Measurements from ENCODE around the gene TBC1D10A.

Gene TBC1D10A

GRCh38 chr22:30280505-30280904, 46.2 kb downstream of the TBC1D10A start:
- no peaks in the 10 kb centered on the region for H3K27me3 ChIP-seq (ENCODE audit: low read depth, low read length)

DNA sequence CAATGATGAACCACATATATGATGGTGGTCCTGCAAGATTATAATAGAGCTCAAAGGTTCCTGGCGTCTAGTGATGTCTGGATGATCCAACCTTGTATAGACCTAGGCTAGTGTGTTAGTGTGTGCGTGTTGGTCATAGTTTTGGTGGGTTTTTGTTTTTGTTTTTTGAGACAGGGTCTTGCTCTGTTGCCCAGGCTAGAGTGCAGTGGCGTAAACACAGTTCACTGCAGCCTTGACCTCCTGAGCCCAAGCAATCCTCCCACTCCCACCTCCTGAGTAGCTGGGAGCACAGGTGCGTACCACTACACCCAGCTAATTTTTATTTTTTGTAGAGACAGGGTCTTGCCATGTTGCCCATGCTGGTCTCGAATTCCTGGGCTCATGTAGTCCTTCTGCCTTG, 46.8 kb downstream of the TBC1D10A start:
- no peak overlapping the region for H3K27ac ChIP-seq (ENCODE audit: low read length)
- H3K36me3 ChIP-seq (ENCODE audit: control insufficient read depth in 1 of 2, insufficient read depth in 2 of 2, low read length in 2 of 2): peaks cover 0 to 14% of the 10 kb centered on the region in 2 donors
- no peak overlapping the region for H3K4me3 ChIP-seq (ENCODE audit: low read depth in 1 of 2, low read length in 2 of 2)
- no peaks in the 10 kb centered on the region for H3K27me3 ChIP-seq (ENCODE audit: low read depth, low read length)
- H3K9me3 ChIP-seq (ENCODE audit: control insufficient read depth in 1 of 2, low read length in 2 of 2): no peaks in the 10 kb centered on the region
- H3K4me1 ChIP-seq (ENCODE audit: control insufficient read depth in 1 of 2, insufficient read depth in 2 of 2, low read length in 2 of 2): peaks cover 0 to 14% of the 10 kb centered on the region in 2 donors

More at GRCh38 chr22:30280505-30280904, 46.2 kb downstream of the TBC1D10A start:
- H3K27ac ChIP-seq (ENCODE audit: low read length): no peak overlapping the region
- H3K9me3 ChIP-seq (ENCODE audit: control insufficient read depth in 1 of 2, low read length in 2 of 2): no peaks in the 10 kb centered on the region
- no peak overlapping the region for H3K4me3 ChIP-seq (ENCODE audit: low read depth in 1 of 2, low read length in 2 of 2)
- peaks cover 0 to 14% of the 10 kb centered on the region in 2 donors for H3K4me1 ChIP-seq (ENCODE audit: control insufficient read depth in 1 of 2, insufficient read depth in 2 of 2, low read length in 2 of 2)
- H3K36me3 ChIP-seq (ENCODE audit: control insufficient read depth in 1 of 2, insufficient read depth in 2 of 2, low read length in 2 of 2): peaks cover 0 to 20% of the 10 kb centered on the region in 2 donors

GRCh38 chr22:30279046-30279788, 47.5 kb downstream of the TBC1D10A start:
- no peaks in the 10 kb centered on the region for H3K9me3 ChIP-seq (ENCODE audit: control insufficient read depth in 1 of 2, low read length in 2 of 2)
- no peak overlapping the region for H3K27ac ChIP-seq (ENCODE audit: low read length)
- H3K36me3 ChIP-seq (ENCODE audit: control insufficient read depth in 1 of 2, insufficient read depth in 2 of 2, low read length in 2 of 2): peaks cover 0 to 7% of the 10 kb centered on the region in 2 donors
- H3K4me3 ChIP-seq (ENCODE audit: low read depth in 1 of 2, low read length in 2 of 2): no peak overlapping the region
- H3K27me3 ChIP-seq (ENCODE audit: low read depth, low read length): no peaks in the 10 kb centered on the region
- peaks cover 0 to 14% of the 10 kb centered on the region in 2 donors for H3K4me1 ChIP-seq (ENCODE audit: control insufficient read depth in 1 of 2, insufficient read depth in 2 of 2, low read length in 2 of 2)

- H3K4me3 ChIP-seq (ENCODE audit: low read depth in 1 of 2, low read length in 2 of 2): no peak overlapping the region
- no peak overlapping the region for H3K27ac ChIP-seq (ENCODE audit: low read length)
Observed at GRCh38 chr22:30277547-30278344, 49.0 kb downstream of the TBC1D10A start.

GRCh38 chr22:30276039-30276438, 50.7 kb downstream of the TBC1D10A start:
- Histone ChIP-seq H3K27ac (ENCODE audit: low read length) (no peak overlapping the region), H3K4me1 (ENCODE audit: control insufficient read depth in 1 of 2, insufficient read depth in 2 of 2, low read length in 2 of 2) (peaks cover 0 to 14% of the 10 kb centered on the region in 2 donors), H3K4me3 (ENCODE audit: low read depth in 1 of 2, low read length in 2 of 2) (no peak overlapping the region)

More at GRCh38 chr22:30277547-30278344, 49.0 kb downstream of the TBC1D10A start:
- no peaks in the 10 kb centered on the region for H3K9me3 ChIP-seq (ENCODE audit: control insufficient read depth in 1 of 2, low read length in 2 of 2)
- H3K36me3 ChIP-seq (ENCODE audit: control insufficient read depth in 1 of 2, insufficient read depth in 2 of 2, low read length in 2 of 2): no peaks in the 10 kb centered on the region
- peaks cover 0 to 14% of the 10 kb centered on the region in 2 donors for H3K4me1 ChIP-seq (ENCODE audit: control insufficient read depth in 1 of 2, insufficient read depth in 2 of 2, low read length in 2 of 2)
- H3K27me3 ChIP-seq (ENCODE audit: low read depth, low read length): no peaks in the 10 kb centered on the region

DNA sequence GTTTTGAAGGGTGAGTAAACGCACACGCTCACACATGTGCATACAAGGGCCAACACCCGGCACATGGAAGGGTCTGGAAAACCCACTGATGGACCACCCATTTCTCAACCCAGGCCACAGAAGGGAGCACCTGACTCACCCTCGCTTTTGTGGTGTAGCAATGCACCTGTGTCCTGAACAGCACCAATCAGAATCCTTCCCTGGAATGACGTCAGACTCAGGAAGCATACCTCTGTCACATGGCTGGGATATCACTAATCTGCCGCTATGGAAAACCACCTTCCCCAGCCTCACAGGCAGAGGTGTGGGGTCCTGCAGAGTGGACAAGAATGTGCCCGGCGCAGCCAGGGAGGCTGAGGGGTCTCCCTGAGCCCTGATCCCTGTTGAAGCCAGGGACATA, 51.1 kb downstream of the TBC1D10A start:
- H3K27ac ChIP-seq (ENCODE audit: low read length): no peak overlapping the region
- no peaks in the 10 kb centered on the region for H3K27me3 ChIP-seq (ENCODE audit: low read depth, low read length)
- peaks cover 0 to 14% of the 10 kb centered on the region in 2 donors for H3K4me1 ChIP-seq (ENCODE audit: control insufficient read depth in 1 of 2, insufficient read depth in 2 of 2, low read length in 2 of 2)
- H3K36me3 ChIP-seq (ENCODE audit: control insufficient read depth in 1 of 2, insufficient read depth in 2 of 2, low read length in 2 of 2): no peaks in the 10 kb centered on the region
- no peak overlapping the region for H3K4me3 ChIP-seq (ENCODE audit: low read depth in 1 of 2, low read length in 2 of 2)
- H3K9me3 ChIP-seq (ENCODE audit: control insufficient read depth in 1 of 2, low read length in 2 of 2): no peaks in the 10 kb centered on the region

More at GRCh38 chr22:30276039-30276438, 50.7 kb downstream of the TBC1D10A start:
- Histone ChIP-seq H3K27me3 (ENCODE audit: low read depth, low read length) (no peaks in the 10 kb centered on the region), H3K36me3 (ENCODE audit: control insufficient read depth in 1 of 2, insufficient read depth in 2 of 2, low read length in 2 of 2) (no peaks in the 10 kb centered on the region), H3K9me3 (ENCODE audit: control insufficient read depth in 1 of 2, low read length in 2 of 2) (no peaks in the 10 kb centered on the region)

DNA sequence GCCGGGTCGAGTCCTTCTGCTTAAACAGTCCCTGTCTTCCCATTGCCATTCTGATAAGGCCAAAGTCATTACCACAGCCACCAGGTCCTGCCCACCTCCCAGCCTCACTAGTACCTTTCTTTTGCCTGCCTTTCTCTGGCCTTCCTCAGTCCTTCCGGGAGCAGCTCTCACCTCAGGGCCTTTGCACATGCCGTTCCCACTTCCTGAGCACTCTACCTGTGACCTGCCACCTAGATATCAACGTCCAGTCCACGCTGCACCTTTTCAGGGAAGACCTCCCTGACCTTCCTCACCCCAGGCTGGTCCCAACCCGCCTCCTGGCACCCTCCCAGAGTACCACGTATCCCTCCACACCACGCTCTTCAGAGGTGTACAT, 52.3 kb downstream of the TBC1D10A start:
- Histone ChIP-seq H3K27ac (ENCODE audit: low read length) (no peak overlapping the region), H3K36me3 (ENCODE audit: control insufficient read depth in 1 of 2, insufficient read depth in 2 of 2, low read length in 2 of 2) (no peaks in the 10 kb centered on the region), H3K4me3 (ENCODE audit: low read depth in 1 of 2, low read length in 2 of 2) (no peak overlapping the region), H3K9me3 (ENCODE audit: control insufficient read depth in 1 of 2, low read length in 2 of 2) (no peaks in the 10 kb centered on the region), H3K4me1 (ENCODE audit: control insufficient read depth in 1 of 2, insufficient read depth in 2 of 2, low read length in 2 of 2) (peaks cover 0 to 14% of the 10 kb centered on the region in 2 donors), H3K27me3 (ENCODE audit: low read depth, low read length) (no peaks in the 10 kb centered on the region)

DNA sequence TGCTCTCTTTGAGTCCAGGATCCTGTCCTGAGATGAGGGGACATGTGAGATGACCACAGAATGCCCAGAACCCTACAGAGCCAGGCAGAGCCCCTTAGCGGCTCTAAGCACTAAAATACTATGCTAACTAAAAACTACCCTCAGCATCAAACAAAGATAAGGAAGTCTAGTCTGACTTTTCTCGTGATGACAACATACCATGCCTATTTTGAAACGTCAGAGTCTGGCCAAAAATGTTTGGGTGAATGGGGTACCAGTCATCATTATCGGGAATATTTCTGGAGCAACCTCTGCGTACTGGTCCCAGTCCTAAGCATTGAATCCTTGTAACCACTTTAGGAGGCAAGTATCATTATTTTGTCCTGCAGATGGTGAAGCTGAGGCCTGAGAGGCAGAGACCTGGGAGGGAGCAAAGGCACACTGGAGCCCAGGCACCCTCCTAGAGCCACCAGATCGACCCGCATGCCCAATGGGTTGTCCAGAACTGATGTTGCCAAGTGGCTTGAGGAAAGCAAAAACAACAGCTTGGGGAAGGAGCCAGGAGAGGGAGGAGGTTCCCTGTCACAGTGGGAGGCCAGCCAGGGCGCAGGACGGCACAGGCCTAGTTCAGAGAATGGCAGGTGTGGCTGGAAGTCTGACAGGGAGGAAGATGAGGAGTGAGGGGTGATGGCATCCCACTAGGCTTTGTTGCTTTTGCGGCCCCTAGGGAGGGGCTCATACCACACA, 52.9 kb downstream of the TBC1D10A start:
- Histone ChIP-seq H3K4me1 (ENCODE audit: control insufficient read depth in 1 of 2, insufficient read depth in 2 of 2, low read length in 2 of 2) (peaks cover 0 to 14% of the 10 kb centered on the region in 2 donors), H3K27me3 (ENCODE audit: low read depth, low read length) (no peaks in the 10 kb centered on the region), H3K9me3 (ENCODE audit: control insufficient read depth in 1 of 2, low read length in 2 of 2) (no peaks in the 10 kb centered on the region), H3K36me3 (ENCODE audit: control insufficient read depth in 1 of 2, insufficient read depth in 2 of 2, low read length in 2 of 2) (no peaks in the 10 kb centered on the region), H3K27ac (ENCODE audit: low read length) (no peak overlapping the region), H3K4me3 (ENCODE audit: low read depth in 1 of 2, low read length in 2 of 2) (no peak overlapping the region)

- H3K4me1 ChIP-seq (ENCODE audit: control insufficient read depth in 1 of 2, insufficient read depth in 2 of 2, low read length in 2 of 2): peaks cover 0 to 7% of the 10 kb centered on the region in 2 donors
- no peaks in the 10 kb centered on the region for H3K9me3 ChIP-seq (ENCODE audit: control insufficient read depth in 1 of 2, low read length in 2 of 2)
- no peak overlapping the region for H3K4me3 ChIP-seq (ENCODE audit: low read depth in 1 of 2, low read length in 2 of 2)
- no peaks in the 10 kb centered on the region for H3K36me3 ChIP-seq (ENCODE audit: control insufficient read depth in 1 of 2, insufficient read depth in 2 of 2, low read length in 2 of 2)
- no peaks in the 10 kb centered on the region for H3K27me3 ChIP-seq (ENCODE audit: low read depth, low read length)
- no peak overlapping the region for H3K27ac ChIP-seq (ENCODE audit: low read length)
Observed at GRCh38 chr22:30272781-30273601, 53.8 kb downstream of the TBC1D10A start.

- Histone ChIP-seq H3K27me3 (ENCODE audit: low read depth, low read length) (no peaks in the 10 kb centered on the region), H3K4me3 (ENCODE audit: low read depth in 1 of 2, low read length in 2 of 2) (no peak overlapping the region), H3K36me3 (ENCODE audit: control insufficient read depth in 1 of 2, insufficient read depth in 2 of 2, low read length in 2 of 2) (no peaks in the 10 kb centered on the region), H3K9me3 (ENCODE audit: control insufficient read depth in 1 of 2, low read length in 2 of 2) (no peaks in the 10 kb centered on the region), H3K27ac (ENCODE audit: low read length) (no peak overlapping the region), H3K4me1 (ENCODE audit: control insufficient read depth in 1 of 2, insufficient read depth in 2 of 2, low read length in 2 of 2) (no peaks in the 10 kb centered on the region)
Observed at GRCh38 chr22:30270832-30271231, 55.9 kb downstream of the TBC1D10A start.

Data from muscle layer of duodenum (tissue), 2 donors.